Heart left ventricle (tissue), 16 donors: ENCODE data around the gene HYOU1. TPM values are rescaled to one million over a fixed set of nuclear protein-coding genes. Genes with fewer than 3 reads are reported as not detected.

Experiments
- ATAC-seq, 4 donors: fragments of 200-7000 bp; cut with Tn5 transposase; one replicate each; pipeline ENCODE4 v1.9.1; 2020 to 2022; ENCODE audit warnings: moderate library complexity in 4 of 4, mild to moderate bottlenecking in 3 of 4, moderate number of reproducible peaks in 1 of 4
- DNase-seq, 5 donors: peaks; one replicate each; pipeline ENCODE4 v3.0.0-alpha.2; 2020
- H3K27ac ChIP-seq, 12 donors: fragments of 200-600 bp; sonication (generic) in 4 of 12; one replicate each; pipeline versions ENCODE4 v1.5.0 to v1.8.0; 2016 to 2022; ENCODE audit warnings: mild to moderate bottlenecking in 2 of 12
- H3K27me3 ChIP-seq, 9 donors: fragments of 200-600 bp; sonication (generic) in 2 of 9; one replicate each; pipeline versions ENCODE4 v1.5.1 to v1.8.0; 2016 to 2022; ENCODE audit warnings: mild to moderate bottlenecking in 3 of 9
- H3K36me3 ChIP-seq, 9 donors: fragments of 200-600 bp; sonication (generic) in 2 of 9; one replicate each; pipeline versions ENCODE4 v1.5.0 to v1.8.0; 2018 to 2022; ENCODE audit warnings: mild to moderate bottlenecking in 2 of 9
- H3K4me1 ChIP-seq, 12 donors: fragments of 200-600 bp; sonication (generic) in 4 of 12; one replicate each; pipeline versions ENCODE4 v1.5.0 to v1.8.0; 2016 to 2022; ENCODE audit warnings: mild to moderate bottlenecking in 3 of 12
- H3K4me3 ChIP-seq, 12 donors: fragments of 200-600 bp; sonication (generic) in 4 of 12; one replicate each; pipeline versions ENCODE4 v1.5.0 to v1.8.0; 2017 to 2022; ENCODE audit warnings: mild to moderate bottlenecking in 9 of 12, moderate library complexity in 4 of 12
- H3K9me3 ChIP-seq, 12 donors: fragments of 200-600 bp; sonication (generic) in 4 of 12; one replicate each; pipeline versions ENCODE4 v1.5.0 to v1.8.0; 2016 to 2022; ENCODE audit warnings: mild to moderate bottlenecking in 1 of 12
- POLR2A ChIP-seq, 2 donors: fragments of 450-650 bp; IDR thresholded peaks; one replicate each; pipeline ENCODE4 v1.6.1; 2017; ENCODE audit warnings: antibody characterized with exemption in 2 of 2, mild to moderate bottlenecking in 2 of 2, moderate library complexity in 2 of 2
- WGBS, 4 donors: extraction: QIAGEN DNeasy Blood & Tissue Kit in 2 of 4; methylation state at CpG; one replicate each; pipeline versions ENCODE4 v1.1.5 to v1.1.7; 2013 to 2018; 5-methylcytosine and 5-hydroxymethylcytosine counted together
- intact Hi-C, 10 donors: fragments of 100-400 bp; cut with DNase I; formaldehyde crosslinking; loops; one replicate each; pipeline versions ENCODE4 v1.11.1 to v1.14.2; 2022
- polyA plus RNA-seq, 2 donors: library from polyadenylated mRNA; stranded (reverse); fragments of 200-250 nt; gene quantifications; one replicate each; pipeline ENCODE4 v1.2.3, GENCODE V29; 2013
- total RNA-seq, 9 donors: library from RNA; depleted of rRNA in 2 of 9; stranded (reverse); fragments of >200 nt in 2 of 9; fragmentation: NEBNext Ultra II Directional in 3 of 9; extraction: Animal tissue kit (Norgen Biotek cat#: 25700) in 3 of 9; gene quantifications; one replicate each; pipeline versions ENCODE4 v1.1.0 to v1.2.4, GENCODE V29; 2016 to 2023
- TF ChIP-seq, protein P1 (sequence below), 12 donors: fragments of 200-600 bp; sonication (generic) in 4 of 12; IDR thresholded peaks; one replicate each; pipeline versions ENCODE4 v1.5.0 to v1.8.0; 2018 to 2022; ENCODE audit warnings: antibody characterized with exemption in 12 of 12, mild to moderate bottlenecking in 5 of 12
- donor health status: ischemic (EF 13 %, LVEDD 7.1; RV severe dilation, severe dysfunction).
- donor health status: healthy with polysubstance abuse.
- donor health status: DM: no; HTN: yes; CAD: no.
- donor health status: DM: no; HTN: no; CAD: no.
- donor health status: ischemic (EF 25% LVEDD 6.9; RV normal size, moderate dysfunction).
- donor health status: ischemic (EF 25% LVEDD 5.7; RV mildly dilated, moderate dysfunction).
- donor health status: healthy.
- donor health status: DM: yes; HTN: yes; CAD: no.
- donor health status: ischemic (EF 35%, LVEDD 5.7; RV mildly dilated, moderate dysfunction).
- donor health status: nonischemic (EF 11% LVEDD 7.7; RV severe dilation, severe dysfunction).
- donor health status: DM: yes; HTN: yes; CAD: no.
- donor health status: PGD.
- donor health status: ischemic (EF 29% LVEDD 5.4; RV normal size, mild dysfunction).
- donor health status: nonischemic (EF 23%, LVEDD 6.1; RV moderate dilation, normal function).

The HYOU1 gene
- total and polyA plus RNA-seq, 11 donors: 34.7 to 260 (median 68.6) TPM

DNA sequence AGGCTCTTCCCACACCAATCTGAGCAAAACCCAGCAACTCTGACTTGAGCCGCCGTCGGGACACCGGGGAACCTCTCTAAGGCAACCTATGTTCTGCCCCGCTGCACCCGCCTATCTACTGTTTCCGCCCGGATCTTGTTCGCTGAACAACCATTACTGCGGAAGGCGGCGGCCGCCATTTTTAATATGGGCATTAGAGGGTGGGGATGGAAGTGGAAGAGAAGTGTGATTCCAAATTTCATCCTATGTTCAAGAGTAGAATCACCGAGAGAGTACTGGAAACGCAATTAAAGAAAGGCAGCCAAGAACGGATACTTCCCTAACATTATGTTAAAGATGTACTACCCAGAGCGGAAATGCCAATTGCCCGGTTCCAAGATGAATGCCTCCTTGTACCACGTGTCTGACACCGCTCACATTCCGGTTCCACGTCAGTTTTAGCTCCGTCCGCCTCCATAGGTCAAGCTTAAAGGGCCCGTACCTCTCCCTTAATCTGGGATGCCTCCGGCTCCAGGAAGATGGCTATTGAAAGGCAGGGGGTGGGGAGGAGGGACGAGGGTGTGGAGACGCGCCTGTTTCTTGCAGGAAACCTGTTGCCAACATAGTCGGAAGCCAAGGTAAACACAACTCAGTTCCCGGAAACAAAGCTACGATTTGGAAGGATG is 44.9 kb upstream of the HYOU1 start, which contains the start of gene DPAGT1:
Gene DPAGT1 (minus strand): TSS at position 95 of the 665 bp plus-strand sequence. CDS start 198 bp downstream, outside the sequence.
- intact Hi-C loops: loop anchor here in 4 of 10 donors (2.0 to 10.0 kb wide), 5 partner anchors 35 to 233 kb away; partner anchors contain the start of genes MCAM (in 1 of the 4), RNF26 (in 1 of the 4) and VPS11 (in 1 of the 4)
- DNase-seq: peak; percentile 89 to 94 (median 92)
- H3K4me1 ChIP-seq: peaks cover 8 to 43% (median 34%) of the 10 kb centered on the region in 12 donors

DNA sequence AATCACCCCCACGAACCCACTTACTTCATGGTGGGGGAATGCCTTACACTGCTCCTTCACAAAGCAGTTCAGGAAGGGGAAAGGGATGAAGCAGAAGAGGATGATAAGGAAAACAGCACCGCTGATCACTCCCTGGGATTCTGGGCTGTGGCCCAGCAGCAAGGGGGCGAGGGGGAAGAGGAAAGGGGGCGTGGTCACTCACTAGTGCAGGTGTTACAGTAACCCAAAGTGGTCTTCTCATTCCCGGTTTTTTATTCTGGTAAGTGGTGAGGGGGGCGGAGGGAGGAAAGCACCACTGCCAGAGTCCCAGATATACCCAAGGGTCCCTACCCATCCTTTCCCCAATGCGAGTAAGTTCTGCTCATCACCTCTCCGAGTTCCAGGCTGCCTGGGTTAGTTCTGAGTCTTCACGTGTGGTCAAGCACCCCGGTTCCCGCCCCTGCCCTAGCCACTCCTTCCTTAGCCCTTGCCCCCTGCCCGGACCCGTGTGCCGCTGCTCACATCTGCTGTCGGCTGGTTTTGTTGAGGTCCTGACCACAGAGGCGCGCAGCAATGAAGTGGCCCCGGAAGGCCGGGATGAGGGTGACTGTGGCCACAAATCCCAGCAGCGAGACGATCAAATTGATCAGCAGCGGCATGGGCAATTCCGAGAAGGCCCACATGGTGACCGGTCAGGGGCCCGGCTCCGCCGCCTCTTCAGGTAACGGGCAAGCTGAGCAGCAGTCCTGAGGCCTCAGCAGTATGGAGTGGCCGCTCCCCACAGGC is 44.2 kb upstream of the HYOU1 start:
- DNase-seq: peak in 1 of 5 donors; percentile 70
- H3K4me1 ChIP-seq: peaks cover 8 to 36% (median 27%) of the 10 kb centered on the region in 12 donors
- H3K4me3 ChIP-seq: peak overlapping the region; percentile 56 to 94 (median 84)
- 2 to 3% (median 2%) methylated on average over 17 to 29 of the region's 29 CpGs for WGBS, 4 donors
- H3K9me3 ChIP-seq: no peaks in the 10 kb centered on the region
- H3K27me3 ChIP-seq: no peaks in the 10 kb centered on the region
- peak overlapping the region; percentile 78 to 97 (median 92) for H3K27ac ChIP-seq
- intact Hi-C loops: loop anchor here in 4 of 10 donors (5.0 to 10.0 kb wide), 4 partner anchors 96 to 234 kb away; partner anchors contain the start of genes MCAM (in 1 of the 4) and RNF26 (in 1 of the 4)
- peaks cover 0 to 29% (median 21%) of the 10 kb centered on the region in 9 donors for H3K36me3 ChIP-seq
- ATAC-seq: peak; percentile 5 to 23 (median 10)
- TF ChIP-seq POLR2A (IDR thresholded peaks at IDR 0.05): no peak

More for the DNA sequence above, 44.9 kb upstream of the HYOU1 start, which contains the start of gene DPAGT1:
- WGBS, 4 donors: 0 to 1% (median 0%) methylated on average over 31 to 32 of the region's 32 CpGs
- Histone ChIP-seq H3K36me3 (peaks cover 0 to 22% (median 15%) of the 10 kb centered on the region in 9 donors), H3K27me3 (no peaks in the 10 kb centered on the region), H3K4me3 (peak within 1 kb of the TSS; percentile 56 to 94 (median 84)), H3K9me3 (no peaks in the 10 kb centered on the region), H3K27ac (peak within 1 kb of the TSS; percentile 78 to 97 (median 92))
- ATAC-seq: peak; percentile 93 to 97 (median 96)
- TF ChIP-seq, protein P1, sequence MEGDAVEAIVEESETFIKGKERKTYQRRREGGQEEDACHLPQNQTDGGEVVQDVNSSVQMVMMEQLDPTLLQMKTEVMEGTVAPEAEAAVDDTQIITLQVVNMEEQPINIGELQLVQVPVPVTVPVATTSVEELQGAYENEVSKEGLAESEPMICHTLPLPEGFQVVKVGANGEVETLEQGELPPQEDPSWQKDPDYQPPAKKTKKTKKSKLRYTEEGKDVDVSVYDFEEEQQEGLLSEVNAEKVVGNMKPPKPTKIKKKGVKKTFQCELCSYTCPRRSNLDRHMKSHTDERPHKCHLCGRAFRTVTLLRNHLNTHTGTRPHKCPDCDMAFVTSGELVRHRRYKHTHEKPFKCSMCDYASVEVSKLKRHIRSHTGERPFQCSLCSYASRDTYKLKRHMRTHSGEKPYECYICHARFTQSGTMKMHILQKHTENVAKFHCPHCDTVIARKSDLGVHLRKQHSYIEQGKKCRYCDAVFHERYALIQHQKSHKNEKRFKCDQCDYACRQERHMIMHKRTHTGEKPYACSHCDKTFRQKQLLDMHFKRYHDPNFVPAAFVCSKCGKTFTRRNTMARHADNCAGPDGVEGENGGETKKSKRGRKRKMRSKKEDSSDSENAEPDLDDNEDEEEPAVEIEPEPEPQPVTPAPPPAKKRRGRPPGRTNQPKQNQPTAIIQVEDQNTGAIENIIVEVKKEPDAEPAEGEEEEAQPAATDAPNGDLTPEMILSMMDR (IDR thresholded peaks at IDR 0.05): no peak
- TF ChIP-seq POLR2A (IDR thresholded peaks at IDR 0.05): no peak

- DNase-seq: no peak
- intact Hi-C loops: loop anchor here in 4 of 10 donors (5.0 to 10.0 kb wide), 4 partner anchors 97 to 234 kb away; partner anchors contain the start of genes MCAM (in 1 of the 4) and RNF26 (in 1 of the 4)
Observed at GRCh38 chr11:119100246-119100970, 43.4 kb upstream of the HYOU1 start.

More at GRCh38 chr11:119100246-119100970, 43.4 kb upstream of the HYOU1 start:
- no peaks in the 10 kb centered on the region for H3K9me3 ChIP-seq
- peak overlapping the region in 11 of 12 donors; percentile 56 to 94 (median 86) for H3K4me3 ChIP-seq
- peaks cover 0 to 30% (median 21%) of the 10 kb centered on the region in 9 donors for H3K36me3 ChIP-seq
- no peak for TF ChIP-seq POLR2A (IDR thresholded peaks at IDR 0.05)
- TF ChIP-seq, protein P1 (IDR thresholded peaks at IDR 0.05): peak in 4 of 12 donors; percentile 7 to 16 (median 11)
- 50 to 58% (median 54%) methylated on average over 11 of the region's 11 CpGs for WGBS, 4 donors
- no peaks in the 10 kb centered on the region for H3K27me3 ChIP-seq
- ATAC-seq: no peak
- H3K27ac ChIP-seq: no peak overlapping the region
- peaks cover 8 to 39% (median 28%) of the 10 kb centered on the region in 12 donors for H3K4me1 ChIP-seq
